ENCODE results near the gene ITGAV.

The ITGAV gene

DNA sequence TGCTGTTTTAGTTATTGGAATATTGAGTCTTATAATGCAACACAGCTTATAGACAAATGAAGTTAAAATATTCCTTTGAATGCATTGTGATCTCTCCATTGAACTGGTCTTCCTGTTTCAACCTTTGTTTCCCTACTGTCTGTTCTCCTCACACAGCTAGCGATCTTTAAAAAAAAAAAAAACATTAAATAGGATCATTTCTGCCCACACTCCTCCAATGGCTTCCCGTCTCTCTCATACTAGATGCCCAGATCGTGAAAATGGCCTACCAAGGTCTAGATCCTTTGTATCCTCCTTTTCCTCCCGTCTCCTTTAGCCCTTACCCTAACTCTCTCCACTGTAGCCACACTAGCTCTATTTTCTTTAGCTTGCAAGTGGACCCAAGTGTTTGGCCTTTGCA lies 106.4 kb downstream of the ITGAV start:
- Histone ChIP-seq H3K4me3 (ENCODE audit: low read depth, low read length) (no peak overlapping the region), H3K4me1 (ENCODE audit: control insufficient read depth, insufficient read depth, low read length) (peaks cover 3% of the 10 kb centered on the region; the same call in 1 of the 2 replicates), H3K36me3 (ENCODE audit: control insufficient read depth in 2 of 2, insufficient read depth in 1 of 2, low read length in 2 of 2) (no peaks in the 10 kb centered on the region), H3K9me3 (ENCODE audit: control insufficient read depth, insufficient read depth, low read depth, low read length) (no peaks in the 10 kb centered on the region), H3K27ac (ENCODE audit: extremely low read depth, low read depth, low read length) (no peak overlapping the region)
- TF ChIP-seq ZBTB17 (tag by site-specific recombination; IDR thresholded peaks at IDR 0.05): no peak
- TF ChIP-seq ZNF140 (tag by site-specific recombination; IDR thresholded peaks at IDR 0.05): no peak
- no peak for TF ChIP-seq ZNF626 (tag by site-specific recombination; IDR thresholded peaks at IDR 0.05)
- TF ChIP-seq HOXC10 (CRISPR knock-in tag; IDR thresholded peaks at IDR 0.05): no peak
- TF ChIP-seq ZNF664 (tag by site-specific recombination; IDR thresholded peaks at IDR 0.05): no peak
- TF ChIP-seq ZNF571 (tag by site-specific recombination; IDR thresholded peaks at IDR 0.05): no peak
- TF ChIP-seq, protein P1, sequence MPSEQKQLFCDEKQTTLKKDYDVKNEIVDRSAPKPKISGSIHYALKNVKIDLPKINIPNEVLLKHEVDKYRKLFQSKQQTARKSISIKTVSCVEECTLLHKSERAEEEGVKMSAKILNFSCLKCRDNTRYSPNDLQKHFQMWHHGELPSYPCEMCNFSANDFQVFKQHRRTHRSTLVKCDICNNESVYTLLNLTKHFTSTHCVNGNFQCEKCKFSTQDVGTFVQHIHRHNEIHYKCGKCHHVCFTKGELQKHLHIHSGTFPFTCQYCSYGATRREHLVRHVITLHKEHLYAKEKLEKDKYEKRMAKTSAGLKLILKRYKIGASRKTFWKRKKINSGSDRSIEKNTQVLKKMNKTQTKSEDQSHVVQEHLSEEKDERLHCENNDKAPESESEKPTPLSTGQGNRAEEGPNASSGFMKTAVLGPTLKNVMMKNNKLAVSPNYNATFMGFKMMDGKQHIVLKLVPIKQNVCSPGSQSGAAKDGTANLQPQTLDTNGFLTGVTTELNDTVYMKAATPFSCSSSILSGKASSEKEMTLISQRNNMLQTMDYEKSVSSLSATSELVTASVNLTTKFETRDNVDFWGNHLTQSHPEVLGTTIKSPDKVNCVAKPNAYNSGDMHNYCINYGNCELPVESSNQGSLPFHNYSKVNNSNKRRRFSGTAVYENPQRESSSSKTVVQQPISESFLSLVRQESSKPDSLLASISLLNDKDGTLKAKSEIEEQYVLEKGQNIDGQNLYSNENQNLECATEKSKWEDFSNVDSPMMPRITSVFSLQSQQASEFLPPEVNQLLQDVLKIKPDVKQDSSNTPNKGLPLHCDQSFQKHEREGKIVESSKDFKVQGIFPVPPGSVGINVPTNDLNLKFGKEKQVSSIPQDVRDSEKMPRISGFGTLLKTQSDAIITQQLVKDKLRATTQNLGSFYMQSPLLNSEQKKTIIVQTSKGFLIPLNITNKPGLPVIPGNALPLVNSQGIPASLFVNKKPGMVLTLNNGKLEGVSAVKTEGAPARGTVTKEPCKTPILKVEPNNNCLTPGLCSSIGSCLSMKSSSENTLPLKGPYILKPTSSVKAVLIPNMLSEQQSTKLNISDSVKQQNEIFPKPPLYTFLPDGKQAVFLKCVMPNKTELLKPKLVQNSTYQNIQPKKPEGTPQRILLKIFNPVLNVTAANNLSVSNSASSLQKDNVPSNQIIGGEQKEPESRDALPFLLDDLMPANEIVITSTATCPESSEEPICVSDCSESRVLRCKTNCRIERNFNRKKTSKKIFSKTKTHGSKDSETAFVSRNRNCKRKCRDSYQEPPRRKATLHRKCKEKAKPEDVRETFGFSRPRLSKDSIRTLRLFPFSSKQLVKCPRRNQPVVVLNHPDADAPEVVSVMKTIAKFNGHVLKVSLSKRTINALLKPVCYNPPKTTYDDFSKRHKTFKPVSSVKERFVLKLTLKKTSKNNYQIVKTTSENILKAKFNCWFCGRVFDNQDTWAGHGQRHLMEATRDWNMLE (tag by site-specific recombination; conservative IDR thresholded peaks at IDR 0.05; ENCODE audit: low read depth): no peak
- POLR2A ChIA-PET: interaction anchor here (0.6 kb wide), 1 partner anchor 903 kb away, joined by 3 read pairs; no protein-coding TSS in a partner anchor
- CTCF ChIA-PET: no interaction called here

DNA sequence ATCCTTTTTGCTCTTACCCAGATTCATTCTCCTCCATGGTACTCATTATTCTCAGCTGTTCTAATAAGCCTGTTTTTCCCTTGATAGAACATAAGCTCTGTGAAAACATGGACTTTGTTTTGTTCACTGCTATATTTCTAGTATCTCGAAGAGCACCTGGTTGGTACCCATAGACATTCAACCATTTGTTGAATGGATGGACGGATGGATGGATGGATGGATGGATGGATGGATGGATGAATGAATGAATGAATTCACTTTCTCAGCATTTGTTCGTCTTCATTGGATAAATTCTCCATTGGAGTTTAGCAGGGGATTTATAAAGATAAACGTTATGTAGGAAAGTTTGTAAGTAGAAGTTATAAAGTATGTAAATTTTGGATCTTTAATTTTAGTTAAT lies 106.9 kb downstream of the ITGAV start:
- POLR2A ChIA-PET: interaction anchor here (0.6 to 1.0 kb wide), 2 partner anchors 107 to 902 kb away, joined by 3 read pairs; partner anchors contain the start of gene ITGAV
- CTCF ChIA-PET: no interaction called here

DNA sequence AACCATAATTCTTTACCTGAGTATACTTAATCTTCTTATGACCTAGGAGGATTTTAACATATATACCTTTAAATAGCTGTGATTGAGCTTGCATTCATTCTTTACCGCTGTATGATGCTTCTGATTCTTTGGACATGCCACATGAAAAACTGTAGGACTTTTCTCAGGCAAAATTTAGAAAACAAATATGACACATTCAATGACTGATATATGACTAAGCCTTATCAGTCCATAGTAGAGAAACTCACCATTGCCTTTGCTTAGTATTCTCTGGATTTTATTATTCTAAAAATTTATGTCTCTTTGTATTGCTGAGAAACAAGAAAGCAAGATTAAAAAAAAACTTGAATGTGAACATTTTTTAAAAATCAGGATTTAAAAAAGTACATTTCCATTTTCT lies 107.7 kb downstream of the ITGAV start:
- Histone ChIP-seq H3K4me1 (ENCODE audit: control insufficient read depth, insufficient read depth, low read length) (peaks cover 3% of the 10 kb centered on the region; the same call in 1 of the 2 replicates), H3K9me3 (ENCODE audit: control insufficient read depth, insufficient read depth, low read depth, low read length) (no peaks in the 10 kb centered on the region), H3K4me3 (ENCODE audit: low read depth, low read length) (no peak overlapping the region), H3K27ac (ENCODE audit: extremely low read depth, low read depth, low read length) (no peak overlapping the region), H3K36me3 (ENCODE audit: control insufficient read depth in 2 of 2, insufficient read depth in 1 of 2, low read length in 2 of 2) (no peaks in the 10 kb centered on the region)
- POLR2A ChIA-PET: interaction anchor here (1.0 kb wide), 1 partner anchor 108 kb away, joined by 3 read pairs; the partner anchor contains the start of gene ITGAV
- TF ChIP-seq ZNF76 (tag by site-specific recombination; IDR thresholded peaks at IDR 0.05; ENCODE audit: borderline replicate concordance, low read depth) (no peak), MYNN (tag by site-specific recombination; IDR thresholded peaks at IDR 0.05; ENCODE audit: borderline replicate concordance) (no peak)
- TF ChIP-seq, protein P2, sequence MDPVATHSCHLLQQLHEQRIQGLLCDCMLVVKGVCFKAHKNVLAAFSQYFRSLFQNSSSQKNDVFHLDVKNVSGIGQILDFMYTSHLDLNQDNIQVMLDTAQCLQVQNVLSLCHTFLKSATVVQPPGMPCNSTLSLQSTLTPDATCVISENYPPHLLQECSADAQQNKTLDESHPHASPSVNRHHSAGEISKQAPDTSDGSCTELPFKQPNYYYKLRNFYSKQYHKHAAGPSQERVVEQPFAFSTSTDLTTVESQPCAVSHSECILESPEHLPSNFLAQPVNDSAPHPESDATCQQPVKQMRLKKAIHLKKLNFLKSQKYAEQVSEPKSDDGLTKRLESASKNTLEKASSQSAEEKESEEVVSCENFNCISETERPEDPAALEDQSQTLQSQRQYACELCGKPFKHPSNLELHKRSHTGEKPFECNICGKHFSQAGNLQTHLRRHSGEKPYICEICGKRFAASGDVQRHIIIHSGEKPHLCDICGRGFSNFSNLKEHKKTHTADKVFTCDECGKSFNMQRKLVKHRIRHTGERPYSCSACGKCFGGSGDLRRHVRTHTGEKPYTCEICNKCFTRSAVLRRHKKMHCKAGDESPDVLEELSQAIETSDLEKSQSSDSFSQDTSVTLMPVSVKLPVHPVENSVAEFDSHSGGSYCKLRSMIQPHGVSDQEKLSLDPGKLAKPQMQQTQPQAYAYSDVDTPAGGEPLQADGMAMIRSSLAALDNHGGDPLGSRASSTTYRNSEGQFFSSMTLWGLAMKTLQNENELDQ (tag by site-specific recombination; IDR thresholded peaks at IDR 0.05; ENCODE audit: low read depth): no peak
- CTCF ChIA-PET: no interaction called here

More for the DNA sequence above, 106.9 kb downstream of the ITGAV start:
- no peak overlapping the region for H3K4me3 ChIP-seq (ENCODE audit: low read depth, low read length)
- H3K36me3 ChIP-seq (ENCODE audit: control insufficient read depth in 2 of 2, insufficient read depth in 1 of 2, low read length in 2 of 2): no peaks in the 10 kb centered on the region
- H3K9me3 ChIP-seq (ENCODE audit: control insufficient read depth, insufficient read depth, low read depth, low read length): no peaks in the 10 kb centered on the region
- TF ChIP-seq, protein P3, sequence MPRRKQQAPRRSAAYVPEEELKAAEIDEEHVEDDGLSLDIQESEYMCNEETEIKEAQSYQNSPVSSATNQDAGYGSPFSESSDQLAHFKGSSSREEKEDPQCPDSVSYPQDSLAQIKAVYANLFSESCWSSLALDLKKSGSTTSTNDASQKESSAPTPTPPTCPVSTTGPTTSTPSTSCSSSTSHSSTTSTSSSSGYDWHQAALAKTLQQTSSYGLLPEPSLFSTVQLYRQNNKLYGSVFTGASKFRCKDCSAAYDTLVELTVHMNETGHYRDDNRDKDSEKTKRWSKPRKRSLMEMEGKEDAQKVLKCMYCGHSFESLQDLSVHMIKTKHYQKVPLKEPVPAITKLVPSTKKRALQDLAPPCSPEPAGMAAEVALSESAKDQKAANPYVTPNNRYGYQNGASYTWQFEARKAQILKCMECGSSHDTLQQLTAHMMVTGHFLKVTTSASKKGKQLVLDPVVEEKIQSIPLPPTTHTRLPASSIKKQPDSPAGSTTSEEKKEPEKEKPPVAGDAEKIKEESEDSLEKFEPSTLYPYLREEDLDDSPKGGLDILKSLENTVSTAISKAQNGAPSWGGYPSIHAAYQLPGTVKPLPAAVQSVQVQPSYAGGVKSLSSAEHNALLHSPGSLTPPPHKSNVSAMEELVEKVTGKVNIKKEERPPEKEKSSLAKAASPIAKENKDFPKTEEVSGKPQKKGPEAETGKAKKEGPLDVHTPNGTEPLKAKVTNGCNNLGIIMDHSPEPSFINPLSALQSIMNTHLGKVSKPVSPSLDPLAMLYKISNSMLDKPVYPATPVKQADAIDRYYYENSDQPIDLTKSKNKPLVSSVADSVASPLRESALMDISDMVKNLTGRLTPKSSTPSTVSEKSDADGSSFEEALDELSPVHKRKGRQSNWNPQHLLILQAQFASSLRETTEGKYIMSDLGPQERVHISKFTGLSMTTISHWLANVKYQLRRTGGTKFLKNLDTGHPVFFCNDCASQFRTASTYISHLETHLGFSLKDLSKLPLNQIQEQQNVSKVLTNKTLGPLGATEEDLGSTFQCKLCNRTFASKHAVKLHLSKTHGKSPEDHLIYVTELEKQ (tag by site-specific recombination; IDR thresholded peaks at IDR 0.05; ENCODE audit: borderline replicate concordance): no peak
- peak; percentile 77 for TF ChIP-seq ZNF366 (tag by site-specific recombination; conservative IDR thresholded peaks at IDR 0.05)
- H3K27ac ChIP-seq (ENCODE audit: extremely low read depth, low read depth, low read length): no peak overlapping the region
- peaks cover 3% of the 10 kb centered on the region; the same call in 1 of the 2 replicates for H3K4me1 ChIP-seq (ENCODE audit: control insufficient read depth, insufficient read depth, low read length)

All from HEK293 (cell line).